HepG2 (cell line): ENCODE results near the gene EPHA4. TPM values are rescaled to one million over a fixed set of nuclear protein-coding genes. Genes with fewer than 3 reads are reported as not detected.

Source experiments
- ATAC-seq: fragments of 200-7000 bp; cut with Tn5 transposase; 3 replicates; pipeline ENCODE4 v1.9.1; 2020; ENCODE audit warnings: mild to moderate bottlenecking, moderate library complexity
- BruUV-seq: library from RNA; stranded (reverse); fragments of 400-500 nt; replicated peaks from 2 replicates; lab custom pipeline; 2021; lab: Mats Ljungman, UMichigan
- CTCF ChIA-PET: fragments of 300-600 bp; formaldehyde crosslinking; extraction: SDS; loops from one replicate; lab custom pipeline; 2021; ENCODE audit warnings: low total read pairs, inconsistent platforms, low intra/inter-chr PET ratio; lab: Yijun Ruan, JAX
- POLR2A ChIA-PET: fragments of 350-600 bp; sonication (Branson Sonifier 250); formaldehyde crosslinking; loops from one replicate; lab custom pipeline; 2020; ENCODE audit warnings: antibody characterized with exemption, inconsistent platforms; lab: Yijun Ruan, JAX
- DNase-seq: peaks from one replicate; pipeline ENCODE4 v3.0.0-alpha.2; 2015; ENCODE audit warnings: low spot score
- FAIRE-seq: peaks from 3 replicates; lab custom pipeline; 2011; peaks lifted over from hg19 to GRCh38; lab: Jason Lieb, UNC
- H2AFZ ChIP-seq: one replicate; pipeline ENCODE4 v1.6.1; 2011; ENCODE audit warnings: low read length, inconsistent platforms
- H3K27ac ChIP-seq: fragments of 300-600 bp; 3 replicates; pipeline ENCODE4 v1.8.0; 2011; ENCODE audit warnings: mixed run types, mild to moderate bottlenecking, mixed read lengths, low read length, inconsistent platforms; ENCODE audit not compliant: insufficient read depth; ENCODE audit errors: extremely low read length
- H3K27me3 ChIP-seq, 2 experiments: fragments of 200-600 bp in 1 of 2; 2 replicates in 1 of 2; 3 replicates in 1 of 2; pipeline versions ENCODE4 v1.6.0 to v1.8.0; 2011; ENCODE audit warnings: low read length in 2 of 2, mild to moderate bottlenecking in 2 of 2, moderate library complexity in 2 of 2, inconsistent platforms in 1 of 2; ENCODE audit not compliant: insufficient read depth in 2 of 2, control insufficient read depth in 1 of 2
- H3K36me3 ChIP-seq, 2 experiments: fragments of 200-600 bp in 1 of 2; replicated peaks in 1 of 2; 2 replicates in 1 of 2; 3 replicates in 1 of 2; pipeline versions ENCODE4 v1.5.1 to v1.8.0; 2011; ENCODE audit warnings: low read length in 2 of 2, inconsistent platforms in 1 of 2; ENCODE audit not compliant: insufficient read depth in 2 of 2, control insufficient read depth in 1 of 2
- H3K4me1 ChIP-seq: 2 replicates; pipeline ENCODE4 v1.5.1; 2012; ENCODE audit warnings: low read length, inconsistent platforms; ENCODE audit not compliant: insufficient read depth
- H3K4me2 ChIP-seq: 2 replicates; pipeline ENCODE4 v1.6.0; 2011; ENCODE audit warnings: low read depth, low read length, inconsistent platforms
- H3K4me3 ChIP-seq, 3 experiments: fragments of 200-600 bp in 1 of 3; sonication (generic), shearing (Covaris generic) in 1 of 3; replicated peaks in 1 of 3; 2 replicates each; pipeline ENCODE4 v1.5.1; 2011 to 2016; ENCODE audit warnings: low read length in 3 of 3, inconsistent platforms in 2 of 3, low read depth in 2 of 3, mild to moderate bottlenecking in 2 of 3, control low read depth in 1 of 3, mixed read lengths in 1 of 3; ENCODE audit not compliant: insufficient read depth in 1 of 3
- H3K79me2 ChIP-seq: one replicate; pipeline ENCODE4 v1.6.1; 2011; ENCODE audit warnings: low read length, inconsistent platforms; ENCODE audit not compliant: insufficient read depth
- H3K9ac ChIP-seq: 2 replicates; pipeline ENCODE4 v1.6.0; 2011; ENCODE audit warnings: mild to moderate bottlenecking, low read depth, low read length, inconsistent platforms; ENCODE audit not compliant: insufficient read depth
- H3K9me3 ChIP-seq: 2 replicates; pipeline ENCODE4 v1.5.1; 2012; ENCODE audit warnings: mild to moderate bottlenecking, low read length
- H4K20me1 ChIP-seq: 2 replicates; pipeline ENCODE4 v1.6.0; 2011; ENCODE audit warnings: inconsistent platforms, mild to moderate bottlenecking, low read length, moderate library complexity; ENCODE audit not compliant: insufficient read depth
- AFF4 ChIP-seq: sonication (generic); formaldehyde crosslinking; IDR thresholded peaks from 2 replicates; pipeline ENCODE4 v1.4.0; 2020; ENCODE audit warnings: missing genetic modification reagents
- CC2D1A ChIP-seq: sonication (generic); formaldehyde crosslinking; IDR thresholded peaks from 2 replicates; pipeline ENCODE4 v1.8.1; 2023; ENCODE audit warnings: mild to moderate bottlenecking, missing genetic modification reagents
- FUBP1 ChIP-seq: sonication (generic); formaldehyde crosslinking; IDR thresholded peaks from 2 replicates; pipeline ENCODE4 v1.5.1; 2020; ENCODE audit warnings: missing genetic modification reagents, mild to moderate bottlenecking, borderline replicate concordance
- GMEB2 ChIP-seq: IDR thresholded peaks from 2 replicates; pipeline ENCODE4 v1.6.1; 2016; ENCODE audit warnings: missing biosample characterization, missing genetic modification reagents, low read depth
- NR1H2 ChIP-seq: sonication (generic); formaldehyde crosslinking; IDR thresholded peaks from 2 replicates; pipeline ENCODE4 v1.8.1; 2022; ENCODE audit warnings: low read depth, missing genetic modification reagents, borderline replicate concordance
- RORA ChIP-seq: sonication (generic); formaldehyde crosslinking; IDR thresholded peaks from 2 replicates; pipeline ENCODE4 v1.5.0; 2020; ENCODE audit warnings: mild to moderate bottlenecking, missing genetic modification reagents, moderate library complexity
- SP4 ChIP-seq: sonication (generic); formaldehyde crosslinking; IDR thresholded peaks from 2 replicates; pipeline ENCODE4 v1.8.1; 2023; ENCODE audit warnings: mild to moderate bottlenecking, missing genetic modification reagents
- ZBTB39 ChIP-seq: sonication (generic); formaldehyde crosslinking; IDR thresholded peaks from 2 replicates; pipeline ENCODE4 v1.5.0; 2020; ENCODE audit warnings: missing genetic modification reagents
- ZKSCAN8 ChIP-seq: IDR thresholded peaks from 2 replicates; pipeline ENCODE4 v1.6.1; 2016; ENCODE audit warnings: borderline replicate concordance, missing genetic modification reagents, missing compliant biosample characterization
- ZNF558 ChIP-seq: sonication (generic); formaldehyde crosslinking; IDR thresholded peaks from 2 replicates; pipeline ENCODE4 v1.9.0; 2022; ENCODE audit warnings: mild to moderate bottlenecking, missing genetic modification reagents, borderline replicate concordance
- ZNF770 ChIP-seq: sonication (generic); formaldehyde crosslinking; IDR thresholded peaks from 2 replicates; pipeline ENCODE4 v1.5.0; 2020; ENCODE audit warnings: mild to moderate bottlenecking, missing genetic modification reagents
- WGBS: methylation state at CpG from one replicate; pipeline ENCODE4 v1.1.6; 2017; ENCODE audit warnings: low lambda C conversion rate; 5-methylcytosine and 5-hydroxymethylcytosine counted together
- in situ Hi-C: cut with HindIII; loops from 2 replicates; pipeline ENCODE4 v1.10.0; 2017; ENCODE audit warnings: low pct_unique_long_range_greater_than_20kb; ENCODE audit not compliant: extremely low pct_ligation_motif_present
- intact Hi-C: fragments of 100-400 bp; cut with micrococcal nuclease; formaldehyde crosslinking; loops from one replicate; pipeline ENCODE4 v1.10.0; 2022; ENCODE audit not compliant: unreplicated experiment
- polyA plus RNA-seq, 8 experiments: library from polyadenylated mRNA; depleted of rRNA in 3 of 8; stranded (reverse) in 7 of 8; unstranded in 1 of 8; fragments of >200 nt; fragmentation: Illumina TruSeq in 4 of 8; extraction: Trizol in 4 of 8; gene quantifications; 2 replicates each; pipeline versions ENCODE4 v1.2.1 to v1.2.3, GENCODE V29; 2011 to 2016; ENCODE audit warnings: low read depth in 4 of 8, missing spikeins in 1 of 8, mixed read lengths in 1 of 8; ENCODE audit not compliant: insufficient read depth in 1 of 8
- total RNA-seq, 5 experiments: library from RNA; depleted of rRNA; stranded (reverse); fragments of >200 nt; fragmentation: Illumina TruSeq; extraction: Trizol; gene quantifications; 2 replicates each; pipeline ENCODE4 v1.2.3, GENCODE V29; 2016; ENCODE audit warnings: low read depth in 1 of 5

The EPHA4 gene
- total and polyA plus RNA-seq, 2 of the 13 experiments (the other 11 are each of a cell fraction or from before 2014, with no cell fraction given) = not detected

GRCh38 chr2:221381928-221382488 is 190.1 kb downstream of the EPHA4 start:
- DNase-seq (no peak), FAIRE-seq (no peak), ATAC-seq (no peak)
- H3K79me2 ChIP-seq = no peaks in the 10 kb centered on the region
- no peaks in the 10 kb centered on the region for H3K9me3 ChIP-seq
- H3K27me3 ChIP-seq = no peaks in the 10 kb centered on the region
- no peaks in the 10 kb centered on the region for H3K4me1 ChIP-seq
- ChIA-PET POLR2A (no interaction called here), CTCF (no interaction called here)
- no peak overlapping the region for H3K4me3 ChIP-seq
- H3K9ac ChIP-seq = no peak overlapping the region
- BruUV-seq = no TSS peak
- in situ Hi-C loops (no loop called here), intact Hi-C loops (no loop called here)
- H3K36me3 ChIP-seq = no peaks in the 10 kb centered on the region
- H3K4me2 ChIP-seq = no peak overlapping the region
- WGBS = 0% methylated on average over 1 of the region's 1 CpG
- no peak overlapping the region for H3K27ac ChIP-seq
- no peak overlapping the region for H2AFZ ChIP-seq
- no peaks in the 10 kb centered on the region for H4K20me1 ChIP-seq
- TF ChIP-seq ZNF558 (CRISPR knock-in tag) = no peak
- TF ChIP-seq NR1H2 (CRISPR knock-in tag) = no peak
- no peak for TF ChIP-seq ZBTB39 (CRISPR knock-in tag)
- no peak for TF ChIP-seq FUBP1 (CRISPR knock-in tag)
- no peak for TF ChIP-seq ZNF770 (CRISPR knock-in tag)
- no peak for TF ChIP-seq AFF4
- TF ChIP-seq ZKSCAN8 (CRISPR knock-in tag) = no peak
- no peak for TF ChIP-seq GMEB2 (CRISPR knock-in tag)
- TF ChIP-seq RORA (CRISPR knock-in tag) = no peak
- no peak for TF ChIP-seq SP4 (CRISPR knock-in tag)
- no peak for TF ChIP-seq CC2D1A (CRISPR knock-in tag)
